Measurements from ENCODE around the gene SPATS2L. TPM values are rescaled to one million over a fixed set of nuclear protein-coding genes. Genes with fewer than 3 reads are reported as not detected.

The SPATS2L gene
- total and polyA plus RNA-seq, 12 donors: 23.4 to 104 (median 71.8) TPM

GRCh38 chr2:200415455-200415854 is 109.0 kb downstream of the SPATS2L start:
- intact Hi-C loops (cut with DNase I): no loop called here
- H3K36me3 ChIP-seq: peaks cover 0 to 83% (median 15%) of the 10 kb centered on the region in 9 donors
- ATAC-seq (no peak), DNase-seq (no peak)
- H3K9me3 ChIP-seq: no peaks in the 10 kb centered on the region
- no peaks in the 10 kb centered on the region for H3K27me3 ChIP-seq
- peaks cover 0 to 9% (median 0%) of the 10 kb centered on the region in 9 donors for H3K4me1 ChIP-seq
- WGBS, 2 donors: 98% methylated on average over 2 of the region's 2 CpGs
- TF ChIP-seq CTCF (IDR thresholded peaks at IDR 0.05): no peak
- H3K27ac ChIP-seq: no peak overlapping the region
- H3K4me3 ChIP-seq: no peak overlapping the region

- DNase-seq: no peak
- Histone ChIP-seq H3K27ac (no peak overlapping the region), H3K9me3 (no peaks in the 10 kb centered on the region), H3K36me3 (peaks cover 0 to 97% (median 24%) of the 10 kb centered on the region in 9 donors), H3K4me3 (no peak overlapping the region), H3K4me1 (peaks cover 0 to under 1% (median 0%) of the 10 kb centered on the region in 9 donors), H3K27me3 (no peaks in the 10 kb centered on the region)
- no peak for TF ChIP-seq CTCF (IDR thresholded peaks at IDR 0.05)
- intact Hi-C loops (cut with DNase I): no loop called here
- ATAC-seq: no peak
- 97 to 98% methylated on average over 8 of the region's 8 CpGs for WGBS, 2 donors
Observed at GRCh38 chr2:200416878-200417277, 110.4 kb downstream of the SPATS2L start.

GRCh38 chr2:200417366-200417765 is 110.9 kb downstream of the SPATS2L start:
- Histone ChIP-seq H3K4me1 (no peaks in the 10 kb centered on the region), H3K9me3 (no peaks in the 10 kb centered on the region), H3K27me3 (no peaks in the 10 kb centered on the region), H3K4me3 (no peak overlapping the region), H3K27ac (no peak overlapping the region), H3K36me3 (peaks cover 0 to 97% (median 24%) of the 10 kb centered on the region in 9 donors)
- DNase-seq (no peak), ATAC-seq (no peak)
- no peak for TF ChIP-seq CTCF (IDR thresholded peaks at IDR 0.05)
- intact Hi-C loops (cut with DNase I): no loop called here

GRCh38 chr2:200418399-200418798 is 111.9 kb downstream of the SPATS2L start:
- no peak overlapping the region for H3K27ac ChIP-seq
- intact Hi-C loops (cut with DNase I): no loop called here
- 99% methylated on average over 2 of the region's 2 CpGs for WGBS, 2 donors
- DNase-seq (no peak), ATAC-seq (no peak)
- H3K9me3 ChIP-seq: no peaks in the 10 kb centered on the region
- H3K4me1 ChIP-seq: no peaks in the 10 kb centered on the region
- no peaks in the 10 kb centered on the region for H3K27me3 ChIP-seq
- H3K4me3 ChIP-seq: no peak overlapping the region
- no peak for TF ChIP-seq CTCF (IDR thresholded peaks at IDR 0.05)
- peaks cover 0 to 97% (median 34%) of the 10 kb centered on the region in 9 donors for H3K36me3 ChIP-seq
